IMR-90 (cell line): ENCODE measurements around the gene IGFBPL1. TPM values are rescaled to one million over a fixed set of nuclear protein-coding genes. Genes with fewer than 3 reads are reported as not detected.

Source experiments
- ATAC-seq: fragments of 200-7000 bp; cut with Tn5 transposase; 2 replicates; pipeline ENCODE4 v1.9.1; 2020; ENCODE audit warnings: low read depth, mild to moderate bottlenecking, moderate library complexity
- BruUV-seq: library from RNA; stranded (reverse); fragments of 400-500 nt; replicated peaks from 2 replicates; lab custom pipeline; 2021; lab: Mats Ljungman, UMichigan
- CTCF ChIA-PET: fragments of 300-600 bp; formaldehyde crosslinking; extraction: SDS; loops from one replicate; lab custom pipeline; 2021; ENCODE audit warnings: antibody characterized with exemption; lab: Yijun Ruan, JAX
- POLR2A ChIA-PET: fragments of 300-600 bp; sonication (Branson Sonifier 250); formaldehyde crosslinking; loops from one replicate; lab custom pipeline; 2022; ENCODE audit warnings: antibody characterized with exemption; ENCODE audit not compliant: unreplicated experiment; lab: Charles Lee
- DNase-seq: peaks from one replicate; pipeline ENCODE4 v3.0.0; 2013
- H2AFZ ChIP-seq: replicated peaks from 2 replicates; pipeline ENCODE3; 2013; ENCODE audit warnings: low read length, mild to moderate bottlenecking; ENCODE audit not compliant: poor library complexity
- H2AK5ac ChIP-seq: 2 replicates; pipeline ENCODE4 v1.6.1; 2013; ENCODE audit warnings: low read depth, low read length, inconsistent platforms
- H2AK9ac ChIP-seq: replicated peaks from 2 replicates; pipeline ENCODE3; 2013; ENCODE audit warnings: mild to moderate bottlenecking, low read depth, low read length, moderate library complexity; ENCODE audit not compliant: poor library complexity
- H2BK120ac ChIP-seq: 2 replicates; pipeline ENCODE4 v1.6.1; 2013; ENCODE audit warnings: low read depth, low read length, inconsistent platforms
- H2BK15ac ChIP-seq: 3 replicates; pipeline ENCODE4 v1.6.1; 2013; ENCODE audit warnings: low read depth, low read length, inconsistent platforms
- H2BK20ac ChIP-seq: 2 replicates; pipeline ENCODE4 v1.6.1; 2013; ENCODE audit warnings: low read depth, mild to moderate bottlenecking, inconsistent platforms, low read length, moderate library complexity
- H2BK5ac ChIP-seq: 2 replicates; pipeline ENCODE4 v1.6.1; 2013; ENCODE audit warnings: mild to moderate bottlenecking, low read depth, low read length, inconsistent platforms; ENCODE audit not compliant: poor library complexity, severe bottlenecking
- H3K14ac ChIP-seq: replicated peaks from 2 replicates; pipeline ENCODE4 v1.6.1; 2013; ENCODE audit warnings: low read depth, low read length, inconsistent platforms
- H3K18ac ChIP-seq: 2 replicates; pipeline ENCODE4 v1.6.1; 2013; ENCODE audit warnings: low read depth, low read length, control low read depth
- H3K23ac ChIP-seq: 2 replicates; pipeline ENCODE4 v1.6.1; 2013; ENCODE audit warnings: low read depth, low read length, inconsistent platforms
- H3K27ac ChIP-seq: 2 replicates; pipeline ENCODE4 v1.5.1; 2013; ENCODE audit warnings: mild to moderate bottlenecking, control low read depth, low read length; ENCODE audit not compliant: insufficient read depth
- H3K27me3 ChIP-seq: 2 replicates; pipeline ENCODE4 v1.6.1; 2013; ENCODE audit warnings: low read length; ENCODE audit not compliant: control insufficient read depth, insufficient read depth
- H3K36me3 ChIP-seq: 2 replicates; pipeline ENCODE4 v1.6.1; 2013; ENCODE audit warnings: low read length, mixed read lengths; ENCODE audit not compliant: control insufficient read depth, insufficient read depth
- H3K4ac ChIP-seq: 2 replicates; pipeline ENCODE4 v1.6.1; 2013; ENCODE audit warnings: low read depth, low read length, inconsistent platforms
- H3K4me1 ChIP-seq: 2 replicates; pipeline ENCODE4 v1.6.1; 2013; ENCODE audit warnings: low read length, mixed read lengths; ENCODE audit not compliant: control insufficient read depth, insufficient read depth
- H3K4me2 ChIP-seq: 2 replicates; pipeline ENCODE4 v1.6.1; 2013; ENCODE audit warnings: low read depth, mild to moderate bottlenecking, control low read depth, low read length, moderate library complexity
- H3K4me3 ChIP-seq: 2 replicates; pipeline ENCODE4 v1.5.1; 2013; ENCODE audit warnings: low read depth, mild to moderate bottlenecking, control low read depth, low read length, moderate library complexity; ENCODE audit not compliant: insufficient read depth
- H3K56ac ChIP-seq: 2 replicates; pipeline ENCODE4 v1.6.1; 2013; ENCODE audit warnings: low read length, inconsistent platforms; ENCODE audit not compliant: insufficient read depth; ENCODE audit errors: extremely low read depth
- H3K79me1 ChIP-seq, 2 experiments: 2 replicates each; pipeline ENCODE4 v1.6.1; 2013; ENCODE audit warnings: low read length in 2 of 2, inconsistent platforms in 1 of 2, low read depth in 1 of 2
- H3K9ac ChIP-seq: 2 replicates; pipeline ENCODE4 v1.6.1; 2013; ENCODE audit warnings: low read depth, low read length, control low read depth
- H3K9me1 ChIP-seq: 2 replicates; pipeline ENCODE4 v1.6.1; 2013; ENCODE audit warnings: low read length, inconsistent platforms; ENCODE audit not compliant: insufficient read depth
- H3K9me3 ChIP-seq: 2 replicates; pipeline ENCODE4 v1.6.1; 2013; ENCODE audit warnings: low read length; ENCODE audit not compliant: control insufficient read depth, insufficient read depth
- H4K20me1 ChIP-seq: 2 replicates; pipeline ENCODE4 v1.6.1; 2013; ENCODE audit warnings: low read length, inconsistent platforms; ENCODE audit not compliant: insufficient read depth
- H4K5ac ChIP-seq: 2 replicates; pipeline ENCODE4 v1.6.1; 2013; ENCODE audit warnings: mild to moderate bottlenecking, low read depth, low read length, control low read depth
- H4K8ac ChIP-seq, 2 experiments: 2 replicates each; pipeline ENCODE4 v1.6.1; 2013; ENCODE audit warnings: low read depth in 2 of 2, low read length in 2 of 2, control low read depth in 1 of 2, inconsistent platforms in 1 of 2
- H4K91ac ChIP-seq: 2 replicates; pipeline ENCODE4 v1.6.1; 2013; ENCODE audit warnings: low read depth, low read length, inconsistent platforms; ENCODE audit not compliant: insufficient read depth
- BHLHE40 ChIP-seq: fragments of 150-350 bp; IDR thresholded peaks from 2 replicates; pipeline ENCODE4 v1.6.1; 2016; ENCODE audit warnings: mild to moderate bottlenecking, low read depth, low read length
- CEBPB ChIP-seq: IDR thresholded peaks from 2 replicates; pipeline ENCODE4 v1.6.1; 2012; ENCODE audit warnings: low read depth, low read length, improper control_type of control experiment
- CHD1 ChIP-seq: IDR thresholded peaks from 2 replicates; pipeline ENCODE4 v1.6.1; 2012; ENCODE audit warnings: low read depth, low read length, improper control_type of control experiment
- CTCF ChIP-seq: conservative IDR thresholded peaks from 2 replicates; pipeline ENCODE4 v1.5.1; 2012; ENCODE audit warnings: mild to moderate bottlenecking, low read depth, low read length, improper control_type of control experiment
- ELK1 ChIP-seq: fragments of 150-350 bp; IDR thresholded peaks from 2 replicates; pipeline ENCODE4 v1.6.1; 2016; ENCODE audit warnings: low read depth, mild to moderate bottlenecking, low read length, moderate library complexity, borderline replicate concordance
- FOS ChIP-seq: fragments of 150-350 bp; IDR thresholded peaks from 2 replicates; pipeline ENCODE4 v1.6.1; 2016; ENCODE audit warnings: low read depth, low read length
- MAFK ChIP-seq: IDR thresholded peaks from 2 replicates; pipeline ENCODE4 v1.6.1; 2012; ENCODE audit warnings: low read depth, low read length, improper control_type of control experiment
- MAZ ChIP-seq: IDR thresholded peaks from 2 replicates; pipeline ENCODE4 v1.6.1; 2012; ENCODE audit warnings: low read depth, mild to moderate bottlenecking, low read length, improper control_type of control experiment, moderate library complexity, borderline replicate concordance
- MXI1 ChIP-seq: IDR thresholded peaks from 2 replicates; pipeline ENCODE4 v1.6.1; 2012; ENCODE audit warnings: low read depth, mild to moderate bottlenecking, low read length, moderate library complexity, borderline replicate concordance
- NFE2L2 ChIP-seq: fragments of 150-350 bp; IDR thresholded peaks from 2 replicates; pipeline ENCODE4 v1.6.1; 2016; ENCODE audit warnings: low read depth, mild to moderate bottlenecking, low read length
- POLR2A ChIP-seq: IDR thresholded peaks from 2 replicates; pipeline ENCODE4 v1.6.1; 2012; ENCODE audit warnings: mild to moderate bottlenecking, low read depth, low read length
- RAD21 ChIP-seq: IDR thresholded peaks from 2 replicates; pipeline ENCODE4 v1.6.1; 2012; ENCODE audit warnings: low read length, improper control_type of control experiment
- RCOR1 ChIP-seq: IDR thresholded peaks from 2 replicates; pipeline ENCODE4 v1.6.1; 2012; ENCODE audit warnings: mild to moderate bottlenecking, low read length, improper control_type of control experiment; ENCODE audit not compliant: insufficient replicate concordance
- RFX5 ChIP-seq: IDR thresholded peaks from 2 replicates; pipeline ENCODE4 v1.8.0; 2012; ENCODE audit warnings: low read depth, mild to moderate bottlenecking, low read length, moderate library complexity
- SMC3 ChIP-seq: fragments of 150-350 bp; IDR thresholded peaks from 2 replicates; pipeline ENCODE4 v1.6.1; 2016; ENCODE audit warnings: low read depth, mild to moderate bottlenecking, antibody characterized with exemption, low read length, moderate library complexity
- USF2 ChIP-seq: fragments of 150-350 bp; IDR thresholded peaks from 2 replicates; pipeline ENCODE4 v1.6.1; 2017; ENCODE audit warnings: mild to moderate bottlenecking, antibody characterized with exemption, low read length, low read depth
- WGBS, 2 experiments: methylation state at CpG; one replicate each; pipeline versions ENCODE4 v1.1.5 to v1.1.7; 2013; ENCODE audit warnings: missing lambda C conversion rate in 2 of 2; ENCODE audit not compliant: insufficient read length in 1 of 2; ENCODE audit errors: extremely low coverage in 2 of 2; 5-methylcytosine and 5-hydroxymethylcytosine counted together
- dilution Hi-C: fragments of 300-500 bp; cut with HindIII; formaldehyde crosslinking; loops from one replicate; pipeline ENCODE4 v1.14.3; 2018; ENCODE audit warnings: low sequenced_read_pairs; ENCODE audit not compliant: unreplicated experiment
- in situ Hi-C: fragments of 300-500 bp; cut with MboI; formaldehyde crosslinking; loops from 3 replicates; pipeline ENCODE4 v1.14.3; 2019; ENCODE audit warnings: low sequenced_read_pairs, inconsistent platforms, mixed read lengths
- intact Hi-C: fragments of 100-400 bp; cut with micrococcal nuclease; formaldehyde crosslinking; loops from 2 replicates; pipeline ENCODE4 v1.10.0; 2022
- polyA plus RNA-seq, 3 experiments: library from polyadenylated mRNA; depleted of rRNA; stranded (reverse); fragments of >200 nt; gene quantifications; 2 replicates each; pipeline ENCODE4 v1.2.3, GENCODE V29; 2012; ENCODE audit warnings: low replicate concordance in 1 of 3
- total RNA-seq: library from RNA; depleted of rRNA; stranded (reverse); fragments of >200 nt; gene quantifications from 2 replicates; pipeline ENCODE4 v1.2.3, GENCODE V29; 2012

IGFBPL1 gene
- total and polyA plus RNA-seq, 2 of the 4 experiments (the other 2 are of a cell fraction) = not detected

GRCh38 chr9:38395653-38396370 lies 28.4 kb downstream of the IGFBPL1 start:
- Histone ChIP-seq H2BK5ac (no peak overlapping the region), H3K9ac (no peak overlapping the region), H2BK120ac (no peak overlapping the region), H4K8ac (no peak overlapping the region), H3K4me2 (no peak overlapping the region), H3K4me3 (no peak overlapping the region), H3K36me3 (peaks cover 22% of the 10 kb centered on the region), H2AK5ac (no peak overlapping the region), H3K14ac (no peak overlapping the region), H3K9me3 (no peaks in the 10 kb centered on the region), H4K20me1 (peaks cover 3% of the 10 kb centered on the region), H3K18ac (no peak overlapping the region), H3K79me1 (peaks cover 20 to 49% of the 10 kb centered on the region in 2 experiments), H3K4me1 (peaks cover 6% of the 10 kb centered on the region), H2BK15ac (no peak overlapping the region), H2BK20ac (no peak overlapping the region), H4K91ac (no peak overlapping the region), H4K5ac (no peak overlapping the region), H3K9me1 (peaks cover 7% of the 10 kb centered on the region), H3K27me3 (no peaks in the 10 kb centered on the region), H2AK9ac (peak overlapping the region; percentile 61), H3K4ac (no peak overlapping the region), H3K56ac (no peak overlapping the region), H3K23ac (no peak overlapping the region), H2AFZ (no peak overlapping the region), H3K27ac (no peak overlapping the region)
- ATAC-seq = no peak
- WGBS, 2 experiments = 95% methylated on average over 25 of the region's 30 CpGs; no CpG with 5 or more reads in 1 of the 2 experiments
- in situ Hi-C loops (no loop called here), intact Hi-C loops (no loop called here), dilution Hi-C loops (loop anchor here (25.0 kb wide), 1 partner anchor 484 kb away; the partner anchor contains the start of gene SLC25A51)
- POLR2A ChIA-PET = no interaction called here
- CTCF ChIA-PET = no interaction called here
- no peak for TF ChIP-seq USF2
- no peak for TF ChIP-seq FOS
- no peak for TF ChIP-seq BHLHE40
- no peak for TF ChIP-seq CTCF
- no peak for TF ChIP-seq RFX5
- no peak for TF ChIP-seq RAD21
- TF ChIP-seq MAZ = no peak
- TF ChIP-seq NFE2L2 = no peak
- TF ChIP-seq CHD1 = no peak
- no peak for TF ChIP-seq SMC3
- no peak for TF ChIP-seq MXI1
- TF ChIP-seq RCOR1 = no peak
- no peak for TF ChIP-seq POLR2A
- no peak for TF ChIP-seq CEBPB
- no peak for TF ChIP-seq MAFK
- no peak for TF ChIP-seq ELK1
- BruUV-seq = no TSS peak
- no peak for DNase-seq
